Choroid plexus epithelial cell (primary cell): ENCODE results near the gene SIPA1.

Experiments
- DNase-seq: peaks from one replicate; pipeline ENCODE4 v3.0.0-alpha.2; 2010; ENCODE audit warnings: low read depth
- H3K4me3 ChIP-seq: 2 replicates; pipeline ENCODE4 v1.5.1; 2011; ENCODE audit warnings: low read depth, mild to moderate bottlenecking, control low read depth, low read length, moderate library complexity
- CTCF ChIP-seq: conservative IDR thresholded peaks from 2 replicates; pipeline ENCODE4 v1.5.1; 2011; ENCODE audit warnings: low read depth, mild to moderate bottlenecking, control low read depth, inconsistent platforms, low read length, moderate library complexity

Gene SIPA1

GRCh38 chr11:65615229-65615949 is 22.5 kb upstream of the SIPA1 start, which contains the start of gene PCNX3:
Gene PCNX3 (plus strand): TSS chr11:65615776. CDS start chr11:65616312, 536 bp downstream.
- peak within 1 kb of the TSS; percentile 97 for H3K4me3 ChIP-seq
- no peak for TF ChIP-seq CTCF

GRCh38 chr11:65615950-65616574 is 21.8 kb upstream of the SIPA1 start:
- peak; percentile 21 for DNase-seq
- H3K4me3 ChIP-seq = peak overlapping the region; percentile 97

More at GRCh38 chr11:65615229-65615949, 22.5 kb upstream of the SIPA1 start, which contains the start of gene PCNX3:
- peak; percentile 100 for DNase-seq

GRCh38 chr11:65616575-65617001 is 21.3 kb upstream of the SIPA1 start:
- peak; percentile 13 for DNase-seq
- TF ChIP-seq CTCF = no peak

More at GRCh38 chr11:65615950-65616574, 21.8 kb upstream of the SIPA1 start:
- no peak for TF ChIP-seq CTCF

GRCh38 chr11:65617136-65617850 is 20.6 kb upstream of the SIPA1 start:
- no peak for DNase-seq
- no peak for TF ChIP-seq CTCF
- H3K4me3 ChIP-seq = no peak overlapping the region

More at GRCh38 chr11:65616575-65617001, 21.3 kb upstream of the SIPA1 start:
- peak overlapping the region; percentile 97 for H3K4me3 ChIP-seq

GRCh38 chr11:65617990-65618751 is 19.7 kb upstream of the SIPA1 start:
- DNase-seq = no peak
- H3K4me3 ChIP-seq = no peak overlapping the region
- TF ChIP-seq CTCF = no peak

GRCh38 chr11:65618763-65619162 is 19.1 kb upstream of the SIPA1 start:
- DNase-seq = no peak
- no peak overlapping the region for H3K4me3 ChIP-seq
- no peak for TF ChIP-seq CTCF
